Central memory CD4-positive, alpha-beta T cell (primary cell): ENCODE measurements around the gene PEAK1.
"Not testable (repeated sequence)": the region's sequence is repeated elsewhere in the genome, so short reads cannot be mapped to it uniquely, and the experiment has no call there.

ENCODE experiments used
- DNase-seq: peaks from one replicate; pipeline ENCODE4 v3.0.0; 2022

Gene PEAK1

GRCh38 chr15:77219841-77220240 is 200.1 kb downstream of the PEAK1 start:
- DNase-seq, result no peak

- no peak for DNase-seq
Observed at GRCh38 chr15:77209221-77209620, 210.7 kb downstream of the PEAK1 start.

DNA sequence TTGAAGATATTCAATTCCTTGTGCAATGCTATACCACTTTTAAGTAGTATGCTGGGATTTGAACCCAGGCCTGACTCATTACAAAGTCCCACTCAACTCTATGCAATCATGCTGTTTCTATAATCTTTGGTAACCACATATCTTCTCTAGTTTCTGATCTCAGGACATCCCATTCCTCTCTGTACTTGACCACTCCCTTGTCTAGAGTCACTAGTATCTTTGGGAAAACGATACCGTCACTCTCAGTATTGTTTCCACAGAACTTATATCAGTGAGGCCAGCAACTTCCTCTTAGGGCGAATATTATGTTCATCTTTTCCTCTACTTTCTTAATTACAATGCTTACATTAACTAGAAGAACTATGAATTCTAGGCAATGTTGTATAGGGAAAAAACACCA is 211.7 kb downstream of the PEAK1 start:
- DNase-seq, result no peak

- no peak for DNase-seq
Observed at GRCh38 chr15:77201665-77202064, 218.2 kb downstream of the PEAK1 start.

GRCh38 chr15:77196381-77196780 is 223.5 kb downstream of the PEAK1 start:
- no peak for DNase-seq

GRCh38 chr15:77195586-77195985 is 224.3 kb downstream of the PEAK1 start:
- no peak for DNase-seq

GRCh38 chr15:77192451-77192850 is 227.5 kb downstream of the PEAK1 start:
- no peak for DNase-seq

- no peak for DNase-seq
Observed at GRCh38 chr15:77191230-77191834, 228.6 kb downstream of the PEAK1 start.

GRCh38 chr15:77187751-77188464 is 232.0 kb downstream of the PEAK1 start:
- no peak for DNase-seq

DNA sequence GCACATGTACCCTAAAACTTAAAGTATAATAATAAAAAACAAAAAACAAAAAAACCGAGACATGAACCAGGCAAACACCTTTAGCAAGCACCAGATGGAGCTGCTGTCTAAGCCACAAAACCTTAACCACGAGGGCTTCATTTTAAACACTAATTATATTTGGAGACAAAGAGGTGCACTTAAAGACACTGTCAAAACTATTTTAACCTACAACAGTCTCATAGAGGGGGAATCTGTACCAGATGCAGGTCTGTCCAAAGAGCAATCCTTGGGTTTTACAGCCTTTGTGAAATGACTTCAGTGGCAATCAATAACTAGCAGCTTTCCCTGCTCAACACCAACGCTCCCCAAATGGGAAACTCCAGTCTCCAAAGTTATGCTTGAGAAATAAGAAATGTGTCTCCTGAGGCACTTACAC is 233.3 kb downstream of the PEAK1 start:
- no peak for DNase-seq

GRCh38 chr15:77185242-77185785 is 234.6 kb downstream of the PEAK1 start:
- DNase-seq, result no peak

- not testable (repeated sequence) for DNase-seq
Observed at GRCh38 chr15:77184352-77184751, 235.6 kb downstream of the PEAK1 start.

- DNase-seq, result no peak
Observed at GRCh38 chr15:77183066-77183465, 236.8 kb downstream of the PEAK1 start.

GRCh38 chr15:77181305-77182074 is 238.4 kb downstream of the PEAK1 start:
- DNase-seq, result no peak

- DNase-seq, result no peak
Observed at GRCh38 chr15:77180757-77181156, 239.1 kb downstream of the PEAK1 start.

GRCh38 chr15:77180270-77180669 is 239.6 kb downstream of the PEAK1 start:
- no peak for DNase-seq

DNA sequence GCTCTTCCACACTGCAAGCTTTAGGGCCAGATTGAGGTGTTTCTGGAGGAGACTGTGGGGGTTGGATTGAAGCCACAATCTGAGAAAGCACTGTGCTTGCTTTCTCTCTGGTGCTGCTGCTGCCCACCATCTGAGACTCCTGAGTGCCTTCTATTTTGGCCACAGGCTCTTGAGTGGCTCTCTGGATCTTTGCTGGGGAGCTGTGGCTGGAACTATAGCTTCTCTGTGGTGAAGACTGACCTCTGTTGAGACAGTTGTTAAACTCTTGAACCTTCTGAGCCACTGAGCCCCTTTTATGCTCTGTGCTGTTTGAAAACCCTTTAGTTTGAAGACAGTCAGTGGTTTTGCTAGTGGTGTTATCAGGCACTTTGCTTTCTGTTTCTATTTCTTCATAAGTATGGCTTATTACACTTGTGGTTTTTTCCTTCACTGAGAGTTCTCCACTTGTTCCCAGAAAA is 240.3 kb downstream of the PEAK1 start:
- DNase-seq, result peak; percentile 1

- DNase-seq, result no peak
Observed at GRCh38 chr15:77178411-77178810, 241.5 kb downstream of the PEAK1 start.

DNA sequence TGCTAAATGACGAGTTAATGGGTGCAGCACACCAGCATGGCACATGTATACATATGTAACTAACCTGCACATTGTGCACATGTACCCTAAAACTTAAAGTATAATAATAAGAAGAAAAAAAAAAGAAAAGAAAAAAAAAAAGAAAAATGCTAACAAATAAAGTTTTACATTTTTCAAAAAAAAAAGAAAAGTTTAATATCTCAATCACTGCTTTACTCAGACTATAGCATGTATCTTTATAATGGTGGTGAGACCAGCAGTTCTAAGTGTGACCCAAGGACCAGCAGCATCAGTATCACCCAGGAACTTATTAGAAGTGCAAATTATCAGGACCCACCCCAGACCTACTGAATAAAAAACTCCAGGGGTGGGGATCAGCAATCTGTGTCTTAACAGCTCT is 243.8 kb downstream of the PEAK1 start:
- not testable (repeated sequence) for DNase-seq

GRCh38 chr15:77173487-77173886 is 246.4 kb downstream of the PEAK1 start:
- no peak for DNase-seq

DNA sequence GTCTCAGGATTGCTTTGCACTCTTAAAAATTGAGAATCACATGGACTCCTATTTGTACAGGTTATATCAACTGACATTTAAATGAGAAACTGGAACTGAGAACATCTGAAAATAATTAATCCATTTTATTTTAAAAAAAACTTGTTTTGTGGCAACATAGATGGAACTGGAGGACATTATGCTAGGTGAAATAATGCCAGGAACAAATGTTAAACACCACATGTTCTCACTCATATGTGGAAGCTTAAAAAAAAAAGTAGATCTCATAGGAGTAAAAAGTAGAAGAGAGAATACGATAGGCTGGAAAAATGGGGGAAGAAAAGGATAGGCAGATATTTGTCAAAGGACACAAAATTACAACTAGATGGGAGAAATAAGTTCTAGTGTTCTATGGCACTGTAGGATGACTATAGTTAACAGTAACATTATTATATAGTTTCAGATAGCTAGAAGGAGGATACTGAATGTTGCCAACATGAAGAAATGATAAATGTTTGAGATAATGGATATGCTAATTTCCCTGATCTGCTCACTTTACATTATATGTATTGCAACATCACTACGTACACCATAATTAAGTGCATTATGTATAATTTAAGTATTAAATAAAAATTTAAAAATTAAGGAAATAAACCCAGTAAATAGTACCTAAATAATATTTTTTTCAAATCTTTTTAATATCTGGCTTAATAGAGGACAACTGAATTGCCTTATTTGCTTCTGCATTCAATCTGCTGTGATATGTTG is 248.5 kb downstream of the PEAK1 start:
- no peak for DNase-seq

DNA sequence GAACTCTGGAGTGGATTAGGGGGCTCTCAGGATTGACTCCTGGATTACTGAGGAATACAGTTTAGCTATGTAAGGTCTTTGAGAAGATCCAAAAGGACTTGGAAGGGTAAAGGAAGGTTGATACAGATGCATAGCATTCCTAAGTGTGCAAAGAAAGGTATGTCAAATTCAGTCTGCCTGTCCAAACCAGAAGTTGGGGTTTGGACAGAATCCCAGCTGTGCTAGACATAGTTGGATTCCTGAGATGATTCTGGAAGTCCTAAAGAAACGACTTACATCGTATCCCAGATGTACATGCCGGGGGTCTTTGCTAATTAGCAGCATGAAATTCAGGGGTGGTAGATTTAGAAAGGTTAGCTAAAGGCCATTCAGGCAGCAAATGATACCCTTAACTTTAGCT is 251.3 kb downstream of the PEAK1 start:
- no peak for DNase-seq

DNA sequence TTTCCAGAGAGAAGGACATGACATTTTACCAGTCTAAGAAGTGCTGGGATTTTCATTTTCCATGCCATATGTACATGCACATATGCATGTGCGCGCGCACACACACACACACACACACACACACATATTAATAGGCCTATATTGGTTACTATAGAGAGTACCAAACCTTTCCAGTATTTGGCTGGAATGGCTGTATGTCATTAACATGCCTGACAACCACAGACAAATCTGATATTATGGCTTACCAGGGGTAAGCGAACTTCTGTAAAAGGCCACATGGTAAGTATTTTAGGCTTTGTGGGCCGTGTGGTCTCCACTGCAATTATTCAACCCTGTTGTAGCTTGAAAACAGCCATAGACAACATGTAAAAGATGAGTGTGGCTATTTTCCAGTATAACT is 251.8 kb downstream of the PEAK1 start:
- no peak for DNase-seq
